CD4-positive, alpha-beta T cell treated with Interleukin-2 at 100 ng/mL for 4 hours (primary cell): ENCODE data around the gene TLK1.
"Not testable (repeated sequence)": the region's sequence is repeated elsewhere in the genome, so short reads cannot be mapped to it uniquely, and the experiment has no call there.

Experiments
- DNase-seq: peaks from one replicate; pipeline ENCODE4 v3.0.0-alpha.2; 2020; ENCODE audit warnings: low spot score

Gene TLK1

DNA sequence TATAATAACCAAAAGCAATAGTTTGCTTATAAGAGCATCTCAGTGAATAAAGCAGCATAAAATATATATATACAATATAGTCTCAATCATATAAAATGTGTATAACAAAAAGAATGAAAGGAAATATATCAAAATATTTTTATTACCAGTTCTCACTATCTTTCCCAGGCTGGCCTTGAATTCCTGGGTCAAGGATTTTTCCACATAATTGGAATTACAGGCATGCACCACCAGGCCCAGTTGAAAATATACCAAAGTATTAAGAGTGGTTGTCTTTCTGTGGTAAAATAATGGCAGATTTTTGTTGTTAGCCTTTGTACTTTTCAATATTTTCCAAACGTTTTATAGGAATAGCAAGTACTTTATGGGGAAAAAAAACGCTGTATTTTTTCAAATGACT lies 8.6 kb upstream of the TLK1 start:
- no peak for DNase-seq

DNA sequence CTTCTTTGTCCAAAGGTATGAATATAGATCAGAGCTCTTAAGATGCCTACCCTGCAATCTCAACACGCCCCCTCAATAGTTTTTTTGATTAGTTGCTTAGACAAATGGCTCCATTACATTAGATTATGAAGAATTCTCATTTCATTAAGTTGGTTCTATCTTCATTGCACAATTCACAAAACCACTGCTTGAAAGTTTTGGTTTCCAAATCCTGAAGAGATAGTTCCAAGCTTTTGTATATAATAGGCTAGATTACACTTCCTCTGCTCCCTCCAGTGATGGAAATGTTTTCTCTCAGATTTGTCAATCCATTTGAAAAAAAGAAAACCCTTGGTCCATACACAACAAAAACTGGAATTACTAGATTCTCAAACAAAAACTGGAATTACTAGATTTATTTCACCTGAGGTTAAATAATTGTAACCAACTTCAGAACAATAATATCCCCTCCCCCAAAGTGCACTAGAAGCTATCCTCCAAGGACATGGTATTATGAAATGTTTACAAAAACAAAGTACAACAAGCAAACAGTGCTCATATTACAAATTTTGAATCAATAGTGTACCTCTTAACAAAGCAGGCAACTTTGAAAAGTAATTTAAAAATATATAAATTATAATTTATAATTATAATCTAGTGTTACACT lies 6.8 kb upstream of the TLK1 start:
- no peak for DNase-seq

DNA sequence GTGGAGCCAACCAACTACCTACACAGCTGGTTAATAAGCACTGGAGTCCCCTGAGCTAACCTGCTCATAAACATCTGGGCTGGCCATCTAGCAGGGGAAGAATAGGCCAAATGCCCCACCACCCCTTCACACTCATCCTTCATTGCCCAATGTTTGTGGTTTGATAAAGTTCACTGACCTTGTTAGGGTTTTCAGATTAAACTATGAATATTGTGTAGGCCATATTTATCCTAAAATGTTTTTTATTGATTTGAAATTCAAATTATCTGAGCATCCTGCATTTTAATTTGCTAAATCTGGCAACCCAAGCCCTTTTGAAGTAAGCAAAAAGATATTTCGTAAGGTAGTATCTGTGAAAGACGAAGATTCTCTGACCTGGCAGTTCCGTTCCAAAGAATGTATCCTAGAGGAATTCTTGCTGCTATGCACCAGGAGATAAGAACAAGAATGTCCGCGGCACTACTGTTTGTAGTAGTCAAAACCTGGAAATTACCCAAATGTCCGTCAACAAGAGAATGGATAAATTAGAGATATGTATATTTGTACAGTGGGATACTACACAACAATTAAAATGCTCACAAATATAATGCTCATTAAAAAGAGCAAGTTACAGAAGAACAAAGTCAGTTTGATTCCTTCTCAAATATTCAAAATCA lies 5.8 kb upstream of the TLK1 start:
- no peak for DNase-seq

DNA sequence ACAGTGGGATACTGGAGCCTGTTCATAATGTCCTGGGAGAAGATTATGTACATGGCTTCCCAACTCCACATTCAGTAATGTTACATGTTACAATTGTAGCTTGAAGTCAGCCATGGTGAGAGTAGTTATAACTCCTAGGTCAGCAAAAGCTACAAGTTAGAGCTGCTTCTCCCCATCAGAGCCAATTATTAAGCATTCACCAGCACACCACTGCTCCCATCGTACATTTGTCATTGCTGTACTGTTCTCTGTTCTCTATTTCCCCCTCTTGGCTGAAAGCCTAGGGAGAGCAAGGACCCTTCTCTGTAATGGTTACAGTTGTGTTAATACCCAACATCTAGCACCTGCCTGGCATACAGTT lies 5.3 kb upstream of the TLK1 start:
- DNase-seq = no peak

DNA sequence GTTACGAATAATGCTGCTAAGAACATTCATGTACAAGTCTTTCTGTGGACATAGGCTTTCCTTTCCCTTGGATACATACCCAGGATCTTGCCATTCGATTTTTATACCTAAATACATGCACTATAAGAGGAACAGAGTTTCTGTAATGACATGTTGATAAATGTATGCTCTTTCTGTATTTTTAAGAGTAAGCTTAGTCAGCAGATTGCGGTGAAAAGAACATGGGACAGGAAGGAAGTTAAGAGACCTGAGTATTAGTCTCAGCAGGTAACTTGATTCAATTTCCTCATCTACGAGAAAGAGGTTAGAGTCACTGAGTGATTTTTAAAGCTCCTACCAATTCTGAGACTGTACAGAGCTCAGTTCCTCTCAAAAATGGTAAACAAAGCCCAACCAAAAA lies 2.6 kb upstream of the TLK1 start:
- DNase-seq = peak; percentile 65

DNA sequence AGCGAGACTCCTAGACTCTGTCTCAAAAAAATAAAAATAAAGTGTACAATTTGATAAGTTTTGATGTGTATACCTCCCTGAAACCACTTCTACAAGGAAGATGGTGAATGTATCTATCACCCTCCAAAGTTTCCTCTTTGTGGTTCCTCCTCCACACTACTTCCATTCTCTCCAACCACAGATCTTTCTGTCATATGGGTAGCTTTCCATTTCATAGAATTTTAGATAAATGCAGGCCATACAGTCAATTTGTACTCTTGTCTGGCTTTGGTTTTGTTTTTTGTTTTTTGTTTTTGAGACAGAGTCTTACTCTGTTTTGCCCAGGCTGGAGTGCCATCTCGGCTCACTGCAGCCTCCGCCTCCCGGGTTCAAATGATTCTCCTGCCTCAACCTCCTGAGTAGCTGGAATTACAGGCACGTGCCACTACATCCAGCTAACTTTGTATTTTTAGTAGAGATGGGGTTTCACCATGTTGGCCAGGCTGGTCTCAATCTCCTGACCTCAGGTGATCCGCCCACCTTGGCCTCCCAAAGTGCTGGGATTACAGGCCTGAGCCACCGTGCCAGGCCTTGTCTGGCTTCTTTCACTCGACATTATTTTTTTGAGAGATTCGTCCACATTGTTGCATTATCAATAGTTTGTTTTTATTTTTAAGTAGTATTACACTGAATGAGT lies 2.0 kb upstream of the TLK1 start:
- DNase-seq = not testable (repeated sequence)

DNA sequence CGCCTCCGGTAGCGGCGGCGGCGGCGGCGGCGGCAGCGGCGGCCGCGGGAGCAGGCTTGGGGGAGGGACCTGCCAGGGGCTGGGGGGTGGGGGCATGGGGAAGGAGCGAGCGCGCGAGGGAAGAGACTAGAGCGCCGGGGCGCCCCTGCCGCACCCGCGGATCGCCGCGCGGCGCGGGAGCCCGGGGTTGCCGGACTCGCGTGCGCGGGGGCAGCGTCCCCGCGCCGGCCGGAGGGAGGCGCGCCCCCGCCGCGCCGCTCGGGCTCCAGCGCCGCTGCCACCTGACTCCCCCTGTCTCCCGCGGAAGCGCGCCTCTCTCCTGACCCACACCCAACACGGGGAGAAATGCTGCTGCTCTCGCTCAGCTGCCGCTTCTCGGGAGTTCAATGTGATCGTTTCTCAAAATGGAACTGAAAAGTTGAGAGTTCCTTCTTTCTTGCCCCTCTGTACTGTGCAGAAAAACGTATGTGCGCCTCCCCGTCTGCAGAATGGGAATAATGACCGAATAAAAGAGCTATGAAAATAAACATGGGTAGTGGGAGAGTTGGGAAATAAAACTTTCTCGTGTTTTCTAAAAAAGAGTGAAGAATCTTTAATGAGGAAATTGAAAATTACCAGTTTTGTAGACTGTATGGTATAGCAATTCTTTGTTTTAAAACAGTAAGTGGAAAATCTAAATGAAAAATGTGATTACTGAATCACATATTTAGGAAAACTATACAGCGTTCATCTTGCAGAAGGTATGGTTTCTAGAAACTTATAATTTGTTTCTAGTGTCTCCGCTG lies 455 bp upstream of the TLK1 start:
- peak; percentile 76 for DNase-seq

DNA sequence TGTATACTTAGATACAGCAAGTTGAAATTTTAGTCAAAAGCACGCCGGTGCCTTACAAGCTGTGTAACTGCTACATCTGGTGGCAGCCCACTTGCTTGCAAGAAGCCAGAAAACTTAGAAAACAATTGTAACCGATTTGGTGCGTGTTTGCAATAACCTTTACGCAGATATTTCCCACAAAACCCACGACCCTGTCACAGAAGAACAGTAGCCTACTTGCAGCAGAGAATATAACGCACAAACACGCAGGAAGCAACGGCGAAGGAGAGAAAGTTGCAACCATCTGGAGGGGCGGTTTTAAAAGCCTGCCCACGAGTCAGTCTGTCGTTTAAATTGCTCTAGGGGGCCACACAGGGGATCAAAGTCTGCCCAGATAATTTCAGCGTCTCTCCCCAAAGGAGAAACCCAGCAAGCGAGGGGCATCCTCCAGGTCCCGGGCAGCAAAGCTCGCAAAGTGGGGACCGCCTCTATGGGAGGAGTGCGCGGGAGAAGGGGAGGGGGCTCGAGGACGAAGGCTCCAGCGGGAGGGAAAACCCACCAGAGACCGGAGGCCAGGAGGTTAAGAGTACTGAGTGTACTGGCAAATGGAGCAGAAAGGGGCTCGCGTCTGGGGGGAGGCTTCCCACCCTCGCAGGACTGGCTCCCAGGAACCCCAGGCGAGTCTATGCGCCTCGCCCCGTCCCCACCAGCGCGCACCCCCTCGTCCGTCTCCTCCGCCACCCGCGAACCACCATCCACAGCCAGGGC lies 1.1 kb downstream of the TLK1 start:
- peak; percentile 56 for DNase-seq

DNA sequence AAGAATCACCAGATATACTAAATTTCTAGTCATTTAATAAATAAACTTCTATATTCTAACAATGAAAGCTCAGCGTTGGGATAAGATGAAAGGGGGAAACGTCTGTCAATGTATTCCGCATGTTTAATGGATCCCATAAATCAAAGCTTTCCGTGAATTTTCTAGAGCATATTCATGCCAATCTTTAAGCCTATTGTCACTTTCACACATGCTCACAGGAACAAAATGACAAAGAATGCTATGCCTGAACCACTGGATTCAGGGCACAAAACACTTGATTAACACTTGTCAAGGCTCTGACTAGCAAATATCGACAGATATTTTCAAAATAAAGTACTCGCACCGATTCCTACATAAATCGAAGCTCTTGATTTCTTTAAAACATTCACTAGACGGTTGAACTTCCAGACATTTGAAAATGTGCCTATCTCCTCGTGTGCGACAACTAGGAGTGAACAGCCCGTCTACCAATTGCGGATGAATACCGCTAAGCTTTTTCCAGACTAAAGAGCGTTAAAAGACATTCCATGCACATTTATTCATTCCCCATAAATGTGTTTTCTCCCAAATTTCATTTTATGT lies 1.8 kb downstream of the TLK1 start:
- DNase-seq = no peak

DNA sequence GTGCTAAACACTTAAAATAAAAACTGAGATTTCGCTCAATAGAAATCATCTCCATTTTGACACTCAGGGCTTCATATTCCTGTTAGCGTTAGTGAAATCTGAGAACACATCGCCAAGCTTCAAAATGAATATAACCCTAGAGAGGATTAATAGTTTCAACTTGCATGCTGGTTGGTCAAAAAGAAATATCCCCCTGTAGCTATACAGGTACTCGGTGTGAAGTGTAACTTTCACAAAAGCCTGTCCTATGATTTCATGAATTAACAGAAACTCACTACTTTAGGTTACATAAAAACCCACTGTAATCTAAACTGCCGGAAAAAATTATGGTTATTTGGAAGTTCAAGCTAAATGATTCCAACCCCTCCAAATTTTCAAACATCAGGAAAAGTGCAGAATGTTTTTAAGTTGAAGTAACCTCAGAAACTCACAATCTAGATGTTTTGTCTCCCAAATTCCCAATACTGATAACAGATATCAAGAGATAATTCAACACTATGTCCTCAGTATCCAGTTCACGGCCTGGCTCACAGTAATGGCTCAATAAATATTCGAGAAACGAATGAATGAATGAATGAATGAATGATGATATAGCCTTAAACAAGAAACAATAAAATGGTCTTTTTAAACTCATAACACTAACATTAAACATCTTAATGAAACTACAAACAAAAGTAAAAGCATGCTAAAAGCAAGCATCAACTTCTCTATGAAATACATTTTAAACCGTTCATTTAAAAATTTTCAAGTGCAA lies 2.5 kb downstream of the TLK1 start:
- DNase-seq = no peak

DNA sequence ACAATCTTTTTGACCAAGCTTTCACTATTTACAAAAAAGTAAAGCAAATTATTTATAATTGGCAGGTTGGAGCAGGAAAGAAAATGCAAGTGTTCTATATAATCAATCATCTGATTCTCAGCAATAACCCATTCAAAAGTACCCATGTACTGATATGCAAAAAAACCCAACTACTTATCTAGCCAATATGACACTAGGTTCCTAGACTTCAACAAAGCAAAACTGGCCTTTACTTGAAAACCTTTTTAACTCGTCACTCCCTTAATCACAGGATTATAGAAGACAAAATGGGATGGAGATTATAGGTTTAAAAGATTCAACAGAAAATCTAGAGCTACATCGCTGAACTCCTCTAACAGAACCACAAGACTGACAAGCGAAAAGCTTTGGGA lies 3.6 kb downstream of the TLK1 start:
- DNase-seq = no peak

DNA sequence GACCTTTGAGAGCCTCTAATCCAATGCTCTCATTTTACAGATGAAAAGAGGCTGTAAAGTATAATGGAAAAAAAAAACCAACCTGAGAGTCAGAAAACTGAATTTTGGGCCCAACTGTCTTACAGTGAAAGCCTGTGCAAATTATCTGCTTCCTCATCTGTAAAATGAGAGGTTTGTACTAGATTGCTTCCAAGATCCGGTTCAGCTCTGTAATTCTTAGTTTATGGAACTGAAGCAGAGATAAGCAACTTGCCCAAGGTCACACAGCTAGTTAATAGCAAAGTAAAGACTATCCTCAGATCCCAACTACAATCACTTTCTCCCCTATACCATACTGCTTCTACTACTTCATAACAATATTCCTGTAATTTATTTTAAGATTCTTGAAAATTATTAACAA lies 6.3 kb downstream of the TLK1 start:
- DNase-seq = no peak

DNA sequence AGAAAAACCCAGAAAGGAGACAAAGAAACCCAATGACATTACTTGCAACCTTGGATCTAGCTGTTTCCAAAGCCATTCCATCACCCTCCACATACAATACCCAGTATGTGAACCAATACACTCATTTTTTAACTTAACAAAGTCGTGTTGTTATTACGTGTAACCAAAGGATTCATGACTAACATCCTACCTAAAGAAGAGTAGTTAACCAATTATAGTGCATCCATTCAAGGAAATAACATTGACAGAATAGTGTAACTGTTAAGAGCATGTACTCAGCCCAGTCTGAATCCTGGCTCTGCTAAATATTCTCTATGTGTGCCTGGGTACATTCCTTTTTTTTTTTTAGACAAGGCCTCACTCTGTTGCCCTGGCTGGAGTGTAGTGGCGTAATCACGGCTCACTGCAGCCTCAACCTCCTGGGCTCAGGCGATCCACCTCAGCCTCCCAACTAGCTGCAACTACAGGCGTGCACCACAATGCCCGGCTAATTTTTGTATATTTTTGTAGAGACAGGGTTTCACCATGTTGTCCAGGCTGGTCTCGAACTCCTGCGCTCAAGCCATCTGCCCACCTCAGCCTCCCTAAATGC lies 9.9 kb downstream of the TLK1 start:
- DNase-seq = no peak

DNA sequence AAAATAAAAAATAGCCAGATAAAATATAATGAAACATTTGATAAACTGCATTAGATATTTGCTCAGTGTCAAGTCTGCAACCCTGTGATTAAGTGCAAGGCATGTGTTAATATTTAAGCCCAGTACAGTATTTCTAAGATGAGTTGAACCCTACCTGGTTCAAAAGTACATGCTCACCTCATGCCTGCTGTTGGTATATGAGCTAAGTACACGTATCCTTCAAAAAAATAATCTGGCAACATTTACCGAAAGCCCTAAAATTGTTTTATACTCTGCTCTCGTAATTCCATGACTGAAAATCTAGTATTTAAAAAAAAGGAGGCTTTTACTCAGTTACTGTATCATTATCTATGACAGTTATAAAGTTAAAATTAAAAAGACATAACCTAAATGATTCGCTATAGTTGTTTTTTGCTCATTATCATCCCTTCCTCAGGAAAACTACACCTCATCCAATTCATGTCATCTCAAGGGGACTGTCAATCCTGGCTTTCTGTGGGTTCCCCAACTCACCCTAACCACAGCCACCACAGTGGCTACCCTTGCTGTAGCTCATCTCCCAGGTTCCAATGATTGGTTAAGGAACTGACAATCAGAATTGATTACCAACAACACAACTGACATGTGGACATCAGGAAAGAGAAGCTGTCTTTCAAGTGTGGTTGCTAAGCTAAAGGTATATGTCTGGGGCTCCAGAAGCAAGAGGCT lies 10.6 kb downstream of the TLK1 start:
- DNase-seq = no peak

DNA sequence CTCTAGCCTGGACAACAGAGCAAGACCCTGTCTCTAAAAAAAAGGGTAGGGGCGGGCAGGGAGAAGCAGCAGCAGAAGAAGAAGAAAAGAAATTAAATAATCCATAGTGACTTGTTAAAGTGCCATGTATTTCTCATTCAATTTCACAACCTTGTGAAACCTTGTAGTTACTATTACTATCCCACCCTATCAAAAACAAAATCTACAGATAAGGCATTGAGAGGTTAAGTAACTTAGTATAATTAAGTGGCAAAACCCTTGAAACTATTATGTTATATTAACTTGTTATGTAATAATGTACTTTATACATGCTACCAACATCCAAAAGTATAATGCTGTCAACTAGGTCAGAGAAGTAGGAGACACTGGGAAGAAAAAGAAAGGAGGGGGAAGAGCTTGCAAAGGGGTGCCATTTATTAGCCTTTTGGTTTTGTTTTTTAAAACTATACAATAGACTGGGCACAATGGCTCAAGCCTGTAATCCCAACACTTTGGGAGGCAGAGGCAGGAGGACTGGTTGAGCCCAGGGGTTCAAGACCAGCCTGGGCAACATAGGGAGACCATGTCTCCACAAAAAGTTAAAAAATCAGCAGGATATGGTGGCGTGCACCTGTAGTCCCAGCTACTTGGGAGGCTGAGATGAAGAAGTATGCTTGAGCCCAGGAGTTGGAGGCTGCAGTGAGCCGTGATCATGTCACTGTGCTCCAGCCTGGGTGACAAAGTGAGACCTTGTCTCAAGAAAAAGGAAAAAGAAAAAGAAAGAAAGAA lies 11.3 kb downstream of the TLK1 start:
- no peak for DNase-seq

DNA sequence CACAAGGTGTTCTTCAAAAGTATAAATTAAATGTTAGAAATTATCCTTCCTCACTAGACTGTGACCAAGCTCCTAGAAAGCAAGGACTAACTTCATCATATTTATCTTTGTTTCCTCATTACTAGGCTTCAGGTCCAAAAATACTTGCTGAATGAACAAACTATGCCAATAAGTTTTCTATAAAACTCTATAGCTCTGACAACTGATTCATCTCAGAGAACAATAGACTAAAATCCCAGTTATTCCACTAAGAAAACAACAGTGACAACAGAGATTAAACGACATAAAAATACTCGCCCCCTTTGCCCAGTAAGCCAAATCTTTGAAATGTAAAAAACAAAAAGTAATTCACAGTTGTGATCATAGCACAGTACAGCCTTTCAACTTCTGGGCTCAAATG lies 13.6 kb downstream of the TLK1 start:
- DNase-seq = no peak

DNA sequence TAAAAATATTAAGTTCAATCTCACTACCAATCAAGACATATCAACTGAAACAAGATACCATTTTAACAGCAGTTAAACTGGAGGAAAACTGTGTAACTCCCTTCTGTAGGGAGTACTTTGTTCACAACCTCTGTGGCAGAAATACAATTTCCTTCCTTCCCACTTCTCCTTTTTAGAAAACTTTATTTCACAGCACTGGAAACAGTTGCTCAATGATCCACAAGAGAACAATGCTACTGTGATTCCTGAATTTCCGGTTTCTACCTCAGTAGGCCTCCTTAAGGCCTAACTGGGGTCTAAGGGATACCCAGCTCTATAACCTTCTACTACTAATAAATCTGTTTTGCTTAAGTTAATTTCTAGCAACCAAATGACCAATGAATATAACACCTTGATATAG lies 14.1 kb downstream of the TLK1 start:
- no peak for DNase-seq

DNA sequence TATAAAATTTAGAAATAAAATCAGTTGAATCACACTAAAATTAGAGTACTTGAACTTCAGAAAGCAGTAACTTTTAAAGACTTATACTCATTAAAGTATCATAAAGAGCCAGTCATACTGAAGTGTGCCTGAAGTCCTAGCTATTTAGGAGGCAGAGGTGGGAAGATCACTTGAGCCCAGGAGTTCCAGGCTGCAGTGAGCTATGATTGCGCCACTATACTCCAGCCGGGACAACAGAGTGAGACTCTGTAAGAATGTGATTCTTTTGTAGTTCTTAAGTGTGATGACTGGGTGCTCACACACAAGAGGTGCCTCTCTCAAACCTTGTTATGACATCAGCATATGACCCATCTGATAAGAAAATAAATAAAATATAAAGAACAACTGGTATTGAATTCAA lies 14.6 kb downstream of the TLK1 start:
- DNase-seq = no peak

DNA sequence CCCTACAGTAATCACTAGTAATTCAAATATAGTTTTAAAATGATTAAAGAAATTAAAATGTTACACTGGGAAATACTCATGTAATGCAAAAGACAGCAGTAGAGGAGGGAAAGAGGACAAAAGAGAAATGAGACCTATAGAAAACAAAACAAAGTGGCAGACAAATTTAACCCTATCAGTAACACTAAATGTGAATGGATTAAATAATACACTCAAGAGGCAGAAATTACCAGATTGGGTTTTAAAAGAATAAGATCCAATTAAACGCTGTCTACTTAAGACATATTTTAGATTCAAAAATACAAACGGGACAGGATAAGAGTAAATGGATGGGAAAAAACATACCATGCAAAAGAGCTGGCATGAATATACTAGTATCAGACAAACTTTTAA lies 17.0 kb downstream of the TLK1 start:
- DNase-seq = no peak
